Measurements from ENCODE around the gene FILIP1L.

GRCh38 chr3:99891610-99892285 lies 222.6 kb downstream of the FILIP1L start:
- no peak for TF ChIP-seq REST (IDR thresholded peaks at IDR 0.05; ENCODE audit: low read depth, low read length)
- no peak for TF ChIP-seq CTCF (IDR thresholded peaks at IDR 0.05)
- no peak for TF ChIP-seq FOSL2 (IDR thresholded peaks at IDR 0.05; ENCODE audit: borderline replicate concordance, low read depth)
- TF ChIP-seq GABPA (IDR thresholded peaks at IDR 0.05; ENCODE audit: low read depth) = no peak
- no peak for TF ChIP-seq MAX (IDR thresholded peaks at IDR 0.05; ENCODE audit: low read depth)
- no peak for TF ChIP-seq TAF1 (IDR thresholded peaks at IDR 0.05; ENCODE audit: borderline replicate concordance, low read depth, low read length)
- TF ChIP-seq NRF1 (IDR thresholded peaks at IDR 0.05; ENCODE audit: low read depth, low read length) = no peak
- no peak for TF ChIP-seq EZH2phosphoT487 (IDR thresholded peaks at IDR 0.05; ENCODE audit: borderline replicate concordance, low read depth)
- TF ChIP-seq USF2 (IDR thresholded peaks at IDR 0.05; ENCODE audit: borderline replicate concordance, low read depth, low read length) = no peak
- TF ChIP-seq YY1 (IDR thresholded peaks at IDR 0.05; ENCODE audit: low read depth) = no peak
- no peak for TF ChIP-seq MXI1 (IDR thresholded peaks at IDR 0.05; ENCODE audit: low read depth, low read length)
- no peak for TF ChIP-seq JUND (IDR thresholded peaks at IDR 0.05)
- no peak for TF ChIP-seq TEAD4 (IDR thresholded peaks at IDR 0.05; ENCODE audit: borderline replicate concordance, insufficient read depth)

All from SK-N-SH (cell line).